A549 (cell line): ENCODE results near the gene CCDC92B.

Experiments used
- CHD4 ChIP-seq: fragments of 200-600 bp; sonication (generic); IDR thresholded peaks from 2 replicates; pipeline ENCODE4 v1.6.1; 2016; ENCODE audit warnings: antibody characterized with exemption, mild to moderate bottlenecking, borderline replicate concordance
- CTCF ChIP-seq: fragments of >200 bp; sonication (Bioruptor Twin); formaldehyde crosslinking; IDR thresholded peaks from 3 replicates; pipeline ENCODE4 v1.5.1; 2016
- POLR2A ChIP-seq: IDR thresholded peaks from 2 replicates; pipeline ENCODE4 v1.6.1; 2012; ENCODE audit warnings: mild to moderate bottlenecking, low read length
- ZFP36 ChIP-seq: fragments of 450-650 bp; IDR thresholded peaks from 2 replicates; pipeline ENCODE4 v1.6.1; 2014; ENCODE audit warnings: borderline replicate concordance; ENCODE audit not compliant: partially characterized antibody

- TF ChIP-seq POLR2A (no peak), CHD4 (no peak), CTCF (no peak), ZFP36 (no peak)
Observed at GRCh38 chr17:2750721-2751120, 1.3 kb upstream of the CCDC92B start.
